Gastroesophageal sphincter (tissue), 4 donors: Measurements from ENCODE around the gene LAMA3. TPM values are rescaled to one million over a fixed set of nuclear protein-coding genes. Genes with fewer than 3 reads are reported as not detected.
A peak's percentile ranks its signal among the peaks of the same experiment; 100 is the strongest.

Experiments
- ATAC-seq: fragments of 150-250 bp; one replicate; pipeline ENCODE4 v1.9.1; 2016; ENCODE audit warnings: mild to moderate bottlenecking, moderate library complexity
- H3K27ac ChIP-seq, 4 donors: fragments of 200-600 bp; sonication (generic) in 3 of 4; 1 replicate in 3 of 4; 2 replicates in 1 of 4; pipeline ENCODE4 v1.5.1; 2016 to 2019
- H3K27me3 ChIP-seq: fragments of 200-600 bp; sonication (generic); one replicate; pipeline ENCODE4 v1.5.1; 2019
- H3K36me3 ChIP-seq, 2 donors: fragments of 200-600 bp; sonication (generic); one replicate each; pipeline ENCODE4 v1.5.1; 2019; ENCODE audit warnings: control low read depth in 1 of 2
- H3K4me1 ChIP-seq, 3 donors: fragments of 200-600 bp; sonication (generic); 1 replicate in 2 of 3; 2 replicates in 1 of 3; pipeline ENCODE4 v1.5.1; 2016 to 2019; ENCODE audit warnings: control low read depth in 2 of 3
- H3K4me3 ChIP-seq, 2 donors: fragments of 200-600 bp; sonication (generic); one replicate each; pipeline ENCODE4 v1.5.1; 2019; ENCODE audit warnings: mild to moderate bottlenecking in 1 of 2, moderate library complexity in 1 of 2
- H3K9me3 ChIP-seq, 3 donors: fragments of 200-600 bp; sonication (generic); one replicate each; pipeline ENCODE4 v1.5.1; 2017 to 2019; ENCODE audit warnings: control low read depth in 2 of 3
- CTCF ChIP-seq, 4 experiments: fragments of 200-600 bp in 2 of 4; fragments of 450-650 bp in 2 of 4; sonication (generic) in 1 of 4; IDR thresholded peaks; one replicate each; pipeline ENCODE4 v1.5.1; 2017 to 2019; ENCODE audit warnings: antibody characterized with exemption in 4 of 4, mild to moderate bottlenecking in 2 of 4, moderate library complexity in 2 of 4
- EP300 ChIP-seq: sonication (generic); formaldehyde crosslinking; IDR thresholded peaks from one replicate; pipeline ENCODE4 v1.6.1; 2017; ENCODE audit warnings: antibody characterized with exemption, mild to moderate bottlenecking
- POLR2A ChIP-seq, 2 donors: fragments of 450-650 bp; IDR thresholded peaks; one replicate each; pipeline ENCODE4 v1.6.1; 2017; ENCODE audit warnings: antibody characterized with exemption in 2 of 2, mild to moderate bottlenecking in 2 of 2, moderate library complexity in 1 of 2
- POLR2AphosphoS5 ChIP-seq: sonication (generic); formaldehyde crosslinking; IDR thresholded peaks from one replicate; pipeline ENCODE4 v1.6.1; 2017; ENCODE audit warnings: antibody characterized with exemption
- WGBS, 2 donors: methylation state at CpG; one replicate each; pipeline ENCODE4 v1.1.5; 2018; ENCODE audit warnings: low coverage in 1 of 2; 5-methylcytosine and 5-hydroxymethylcytosine counted together
- total RNA-seq, 4 donors: library from RNA; depleted of rRNA; stranded (reverse); fragments of >200 nt; gene quantifications; one replicate each; pipeline ENCODE4 v1.1.0, GENCODE V29; 2016

The LAMA3 gene
- total RNA-seq, 4 donors from 2014 or later = 8.3 to 13.5 (median 9.5) TPM

DNA sequence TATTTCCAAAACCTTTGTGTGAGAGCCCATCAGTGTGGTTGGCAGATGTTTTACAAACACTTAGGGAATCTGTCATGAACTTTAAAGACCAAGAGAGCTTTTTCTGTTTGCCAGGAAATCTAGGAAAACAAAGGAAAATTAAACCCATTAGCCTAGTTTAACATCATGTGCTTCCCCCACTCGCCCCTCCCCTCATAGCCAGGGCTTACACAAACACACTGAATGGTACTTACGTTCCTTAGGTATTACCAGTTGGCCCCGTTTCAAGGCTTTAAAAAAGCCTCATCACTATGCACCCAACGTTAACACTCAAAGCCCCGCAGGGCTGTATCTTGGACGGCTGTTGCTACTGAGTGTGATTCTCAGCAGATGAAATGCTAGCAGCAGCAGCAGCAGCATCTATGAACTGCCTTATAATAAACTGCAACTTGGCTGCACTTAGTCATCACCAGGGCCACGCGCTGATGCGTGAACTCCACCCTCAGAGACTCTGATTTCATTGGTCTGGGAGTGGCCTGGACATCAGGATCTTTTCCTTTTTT, 305.2 kb downstream of the LAMA3 start:
- H3K9me3 ChIP-seq = no peaks in the 10 kb centered on the region
- ATAC-seq = peak; percentile 81
- no peaks in the 10 kb centered on the region for H3K36me3 ChIP-seq
- peak overlapping the region; percentile 35 to 73 (median 69) for H3K27ac ChIP-seq
- no peak for TF ChIP-seq EP300
- no peak for TF ChIP-seq CTCF (IDR thresholded peaks at IDR 0.05)
- TF ChIP-seq POLR2AphosphoS5 = peak; percentile 81
- no peak for TF ChIP-seq POLR2A (IDR thresholded peaks at IDR 0.05)
- H3K4me3 ChIP-seq = no peak overlapping the region
- 5 to 7% methylated on average over 7 to 9 of the region's 9 CpGs for WGBS, 2 donors
- H3K27me3 ChIP-seq = no peaks in the 10 kb centered on the region
- H3K4me1 ChIP-seq = peaks cover 5 to 38% (median 9%) of the 10 kb centered on the region in 3 donors

DNA sequence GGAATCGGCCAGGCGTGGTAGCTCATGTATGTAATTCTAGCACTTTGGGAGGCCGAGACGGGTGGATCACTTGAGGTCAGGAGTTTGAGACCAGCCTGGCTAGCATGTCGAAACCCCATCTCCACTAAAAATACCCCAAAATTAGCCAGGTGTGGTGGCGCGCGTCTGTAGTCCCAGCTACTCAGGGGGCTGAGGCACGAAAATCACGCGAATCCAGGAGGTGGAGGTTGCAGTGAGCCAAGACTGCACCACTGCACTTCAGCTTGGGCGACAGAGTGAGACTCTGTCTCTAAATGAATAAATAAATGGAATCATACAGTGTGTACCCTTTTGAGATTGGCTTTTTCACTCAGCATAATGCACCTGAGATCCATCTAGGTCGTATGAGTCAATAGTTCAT, 305.9 kb downstream of the LAMA3 start:
- TF ChIP-seq CTCF (IDR thresholded peaks at IDR 0.05) (no peak), POLR2A (IDR thresholded peaks at IDR 0.05) (no peak), POLR2AphosphoS5 (no peak), EP300 (no peak)
- Histone ChIP-seq H3K4me1 (peaks cover 5 to 38% (median 9%) of the 10 kb centered on the region in 3 donors), H3K27ac (peak overlapping the region in 3 of 4 donors; percentile 65 to 73 (median 73)), H3K27me3 (no peaks in the 10 kb centered on the region), H3K9me3 (no peaks in the 10 kb centered on the region), H3K4me3 (no peak overlapping the region), H3K36me3 (no peaks in the 10 kb centered on the region)
- no peak for ATAC-seq
- WGBS, 2 donors = 90 to 98% methylated on average over 6 to 10 of the region's 13 CpGs

DNA sequence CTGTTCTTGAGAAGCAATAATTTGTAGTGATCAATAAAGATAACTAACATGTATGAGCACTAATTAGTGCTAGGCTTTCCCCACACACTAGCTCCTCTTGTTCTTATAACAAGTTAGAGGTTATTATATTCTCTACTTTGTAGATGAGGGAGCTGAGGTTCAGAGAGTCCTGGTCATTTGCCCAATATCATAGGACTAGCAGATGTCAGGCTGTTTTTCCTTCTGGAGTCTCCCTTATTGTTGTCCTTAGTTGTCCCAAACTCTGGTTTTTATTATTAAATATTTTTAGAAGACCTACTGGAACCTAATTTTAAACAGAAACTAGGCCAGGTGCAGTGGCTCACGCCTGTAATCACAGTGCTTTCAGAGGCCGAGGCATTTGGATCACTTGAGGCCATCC, 308.8 kb downstream of the LAMA3 start:
- 81% methylated on average over 2 of the region's 2 CpGs; no CpG with 5 or more reads in 1 of the 2 donors for WGBS, 2 donors
- no peak for TF ChIP-seq CTCF (IDR thresholded peaks at IDR 0.05)
- H3K27me3 ChIP-seq = no peaks in the 10 kb centered on the region
- peaks cover 3 to 25% (median 9%) of the 10 kb centered on the region in 3 donors for H3K4me1 ChIP-seq
- no peak overlapping the region for H3K4me3 ChIP-seq
- no peak for ATAC-seq
- peak overlapping the region in 1 of 4 donors; percentile 7 for H3K27ac ChIP-seq
- no peaks in the 10 kb centered on the region for H3K9me3 ChIP-seq
- H3K36me3 ChIP-seq = no peaks in the 10 kb centered on the region

DNA sequence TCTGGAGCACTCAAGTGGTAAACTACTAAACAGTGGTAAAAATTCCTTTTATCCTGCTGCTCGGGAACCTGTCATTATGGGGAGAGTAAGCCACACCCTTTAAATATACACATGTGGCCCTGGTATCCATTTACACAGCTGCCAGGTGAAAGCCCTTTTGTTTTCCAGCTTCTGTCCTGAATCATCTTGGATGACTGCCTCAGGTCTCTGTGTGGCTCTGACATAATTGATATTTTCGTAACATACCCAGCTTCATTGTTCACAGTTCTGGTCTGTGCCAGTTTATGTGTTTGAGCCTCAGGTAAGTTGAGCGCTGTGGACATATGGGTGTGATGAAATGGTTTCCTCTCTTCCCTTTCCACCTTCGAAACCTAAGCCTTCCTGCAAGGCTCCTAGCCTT, 309.6 kb downstream of the LAMA3 start:
- Histone ChIP-seq H3K27ac (peak overlapping the region in 1 of 4 donors; percentile 24), H3K9me3 (no peaks in the 10 kb centered on the region), H3K27me3 (no peaks in the 10 kb centered on the region), H3K4me1 (peaks cover 3 to 17% (median 8%) of the 10 kb centered on the region in 3 donors), H3K4me3 (no peak overlapping the region), H3K36me3 (no peaks in the 10 kb centered on the region)
- 0 to 22% methylated on average over 2 to 3 of the region's 4 CpGs for WGBS, 2 donors
- no peak for ATAC-seq
- TF ChIP-seq EP300 = no peak
- no peak for TF ChIP-seq POLR2AphosphoS5
- no peak for TF ChIP-seq POLR2A (IDR thresholded peaks at IDR 0.05)
- TF ChIP-seq CTCF (IDR thresholded peaks at IDR 0.05) = no peak
